SK-N-SH (cell line): ENCODE measurements around the gene ZNF579. TPM values are rescaled to one million over a fixed set of nuclear protein-coding genes. Genes with fewer than 3 reads are reported as not detected.

Experiments
- CTCF ChIA-PET: fragments of 300-600, 350-600 bp; formaldehyde crosslinking; extraction: SDS; loops from one replicate; lab custom pipeline; 2021; lab: Yijun Ruan, JAX
- POLR2A ChIA-PET: fragments of 350-600 bp; sonication (Branson Sonifier 250); formaldehyde crosslinking; extraction: SDS; loops from one replicate; lab custom pipeline; 2020; ENCODE audit warnings: antibody characterized with exemption, inconsistent platforms; lab: Yijun Ruan, JAX
- DNase-seq: peaks from one replicate; pipeline ENCODE4 v3.0.0; 2012
- H2AFZ ChIP-seq: fragments of 200-600 bp; sonication (generic); 2 replicates; pipeline ENCODE4 v1.8.1; 2016; ENCODE audit warnings: antibody characterized with exemption, mild to moderate bottlenecking, low read depth
- H3F3A ChIP-seq: fragments of 200-600 bp; sonication (generic); replicated peaks from 2 replicates; pipeline ENCODE3; 2016; ENCODE audit warnings: antibody characterized with exemption, mild to moderate bottlenecking; ENCODE audit not compliant: insufficient read depth
- H3K27ac ChIP-seq, 2 experiments: fragments of 200-500 bp in 1 of 2; fragments of 200-600 bp in 1 of 2; sonication (Bioruptor generic) in 1 of 2; sonication (generic), shearing (Covaris generic) in 1 of 2; 2 replicates each; pipeline versions ENCODE4 v1.5.1 to v1.6.1; 2014 to 2016; ENCODE audit warnings: low read depth in 2 of 2, inconsistent platforms in 1 of 2, low read length in 1 of 2, mild to moderate bottlenecking in 1 of 2, mixed read lengths in 1 of 2
- H3K27me3 ChIP-seq: fragments of 200-600 bp; sonication (generic), shearing (Covaris generic); 2 replicates; pipeline ENCODE4 v1.6.1; 2016; ENCODE audit warnings: mixed run types; ENCODE audit not compliant: insufficient read depth
- H3K36me3 ChIP-seq, 2 experiments: fragments of 200-500 bp in 1 of 2; fragments of 200-600 bp in 1 of 2; sonication (Bioruptor generic) in 1 of 2; sonication (generic) in 1 of 2; replicated peaks in 1 of 2; 2 replicates each; pipeline versions ENCODE3 to v1.5.1; 2014 to 2016; ENCODE audit warnings: low read length in 1 of 2, mild to moderate bottlenecking in 1 of 2; ENCODE audit not compliant: insufficient read depth in 2 of 2, control insufficient read depth in 1 of 2
- H3K4me1 ChIP-seq, 2 experiments: fragments of 200-500 bp in 1 of 2; fragments of 200-600 bp in 1 of 2; sonication (Bioruptor generic) in 1 of 2; sonication (generic), shearing (Covaris generic) in 1 of 2; 2 replicates each; pipeline versions ENCODE4 v1.5.1 to v1.6.1; 2014 to 2016; ENCODE audit warnings: low read depth in 1 of 2, low read length in 1 of 2, mixed run types in 1 of 2; ENCODE audit not compliant: insufficient read depth in 2 of 2, control insufficient read depth in 1 of 2
- H3K4me2 ChIP-seq: fragments of 200-600 bp; sonication (generic), shearing (Covaris generic); 2 replicates; pipeline ENCODE4 v1.6.1; 2017; ENCODE audit warnings: mixed run types
- H3K4me3 ChIP-seq, 2 experiments: fragments of 200-500 bp in 1 of 2; fragments of 200-600 bp in 1 of 2; sonication (Bioruptor generic) in 1 of 2; sonication (generic), shearing (Covaris generic) in 1 of 2; 2 replicates each; pipeline versions ENCODE4 v1.5.1 to v1.8.1; 2014 to 2016; ENCODE audit warnings: low read depth in 2 of 2, inconsistent platforms in 1 of 2, low read length in 1 of 2, mild to moderate bottlenecking in 1 of 2, mixed read lengths in 1 of 2, moderate library complexity in 1 of 2
- H3K79me2 ChIP-seq: fragments of 200-600 bp; sonication (generic); 2 replicates; pipeline ENCODE4 v1.8.1; 2017; ENCODE audit warnings: mild to moderate bottlenecking; ENCODE audit not compliant: insufficient read depth
- H3K9ac ChIP-seq: fragments of 200-600 bp; sonication (generic); 2 replicates; pipeline ENCODE4 v1.6.1; 2017; ENCODE audit warnings: mixed run types
- H3K9me2 ChIP-seq: fragments of 200-600 bp; sonication (generic); 2 replicates; pipeline ENCODE4 v1.6.1; 2017; ENCODE audit warnings: mixed run types
- H3K9me3 ChIP-seq: fragments of 200-600 bp; sonication (generic); 2 replicates; pipeline ENCODE4 v1.6.1; 2017; ENCODE audit warnings: mixed run types, mild to moderate bottlenecking, moderate library complexity
- H4K20me1 ChIP-seq: fragments of 200-600 bp; sonication (generic); 2 replicates; pipeline ENCODE4 v1.6.1; 2017; ENCODE audit warnings: mild to moderate bottlenecking, mixed run types; ENCODE audit not compliant: insufficient read depth
- CHD2 ChIP-seq: fragments of 150-350 bp; IDR thresholded peaks from 2 replicates; pipeline ENCODE4 v1.6.1; 2018; ENCODE audit warnings: low read length; ENCODE audit not compliant: partially characterized antibody
- EZH2phosphoT487 ChIP-seq: fragments of 200-600 bp; sonication (generic); IDR thresholded peaks from 2 replicates; pipeline ENCODE4 v1.6.1; 2017; ENCODE audit warnings: low read depth, mixed run types, mild to moderate bottlenecking, antibody characterized with exemption, moderate library complexity, borderline replicate concordance
- FOXJ3 ChIP-seq: sonication (generic); formaldehyde crosslinking; IDR thresholded peaks from 2 replicates; pipeline ENCODE4 v1.5.1; 2020; ENCODE audit warnings: mild to moderate bottlenecking, missing genetic modification reagents
- FOXM1 ChIP-seq: IDR thresholded peaks from 2 replicates; pipeline ENCODE4 v1.4.0; 2012; ENCODE audit warnings: low read depth, mild to moderate bottlenecking
- GATA2 ChIP-seq: sonication (generic); formaldehyde crosslinking; IDR thresholded peaks from 2 replicates; pipeline ENCODE4 v1.5.0; 2020; ENCODE audit warnings: mild to moderate bottlenecking, missing genetic modification reagents
- JUND ChIP-seq: IDR thresholded peaks from 2 replicates; pipeline ENCODE4 v1.4.0; 2012
- MAX ChIP-seq: IDR thresholded peaks from 2 replicates; pipeline ENCODE4 v1.4.0; 2012; ENCODE audit warnings: low read depth
- MEF2A ChIP-seq: IDR thresholded peaks from 2 replicates; pipeline ENCODE4 v1.4.0; 2012; ENCODE audit warnings: low read depth, borderline replicate concordance
- NFIC ChIP-seq: IDR thresholded peaks from 2 replicates; pipeline ENCODE4 v1.4.0; 2012; ENCODE audit warnings: borderline replicate concordance
- NRF1 ChIP-seq: IDR thresholded peaks from 2 replicates; pipeline ENCODE4 v1.6.1; 2012; ENCODE audit warnings: low read depth, mild to moderate bottlenecking, low read length
- RCOR1 ChIP-seq: fragments of 150-350 bp; IDR thresholded peaks from 2 replicates; pipeline ENCODE4 v1.6.1; 2017; ENCODE audit warnings: antibody characterized with exemption, low read length
- RFX5 ChIP-seq: IDR thresholded peaks from 2 replicates; pipeline ENCODE4 v1.6.1; 2012; ENCODE audit warnings: mild to moderate bottlenecking, improper control_type of control experiment, low read length
- SIN3A ChIP-seq: IDR thresholded peaks from 2 replicates; pipeline ENCODE4 v1.6.1; 2012; ENCODE audit warnings: low read depth, mild to moderate bottlenecking, low read length, moderate library complexity, borderline replicate concordance
- SMC3 ChIP-seq: IDR thresholded peaks from 2 replicates; pipeline ENCODE4 v1.6.1; 2012; ENCODE audit warnings: low read depth, low read length, improper control_type of control experiment
- YY1 ChIP-seq: IDR thresholded peaks from 2 replicates; pipeline ENCODE4 v1.4.0; 2012; ENCODE audit warnings: low read depth, mild to moderate bottlenecking
- ZBTB33 ChIP-seq: IDR thresholded peaks from 2 replicates; pipeline ENCODE4 v1.4.0; 2012; ENCODE audit warnings: low read depth, borderline replicate concordance
- WGBS: methylation state at CpG from one replicate; pipeline ENCODE4 v1.1.6; 2017; ENCODE audit warnings: low lambda C conversion rate; 5-methylcytosine and 5-hydroxymethylcytosine counted together
- polyA plus RNA-seq, 3 experiments: library from polyadenylated mRNA; depleted of rRNA; stranded (reverse); fragments of >200 nt; gene quantifications; 2 replicates each; pipeline ENCODE4 v1.2.3, GENCODE V29; 2012
- TF ChIP-seq, protein P1 (sequence below): fragments of 150-350 bp; IDR thresholded peaks from 2 replicates; pipeline ENCODE4 v1.6.1; 2016; ENCODE audit warnings: mild to moderate bottlenecking, low read depth, low read length
- TF ChIP-seq, protein P2 (sequence below): fragments of 150-350 bp; IDR thresholded peaks from 2 replicates; pipeline ENCODE4 v1.6.1; 2017; ENCODE audit warnings: antibody characterized with exemption, low read length, low read depth, borderline replicate concordance
- TF ChIP-seq, protein P3 (sequence below): fragments of 200-600 bp; sonication (generic); IDR thresholded peaks from 2 replicates; pipeline ENCODE4 v1.6.1; 2017; ENCODE audit warnings: antibody characterized with exemption, mild to moderate bottlenecking, moderate library complexity

ZNF579 gene
- polyA plus RNA-seq, 1 of the 3 experiments (the other 2 are of a cell fraction) = 5.9 TPM

DNA sequence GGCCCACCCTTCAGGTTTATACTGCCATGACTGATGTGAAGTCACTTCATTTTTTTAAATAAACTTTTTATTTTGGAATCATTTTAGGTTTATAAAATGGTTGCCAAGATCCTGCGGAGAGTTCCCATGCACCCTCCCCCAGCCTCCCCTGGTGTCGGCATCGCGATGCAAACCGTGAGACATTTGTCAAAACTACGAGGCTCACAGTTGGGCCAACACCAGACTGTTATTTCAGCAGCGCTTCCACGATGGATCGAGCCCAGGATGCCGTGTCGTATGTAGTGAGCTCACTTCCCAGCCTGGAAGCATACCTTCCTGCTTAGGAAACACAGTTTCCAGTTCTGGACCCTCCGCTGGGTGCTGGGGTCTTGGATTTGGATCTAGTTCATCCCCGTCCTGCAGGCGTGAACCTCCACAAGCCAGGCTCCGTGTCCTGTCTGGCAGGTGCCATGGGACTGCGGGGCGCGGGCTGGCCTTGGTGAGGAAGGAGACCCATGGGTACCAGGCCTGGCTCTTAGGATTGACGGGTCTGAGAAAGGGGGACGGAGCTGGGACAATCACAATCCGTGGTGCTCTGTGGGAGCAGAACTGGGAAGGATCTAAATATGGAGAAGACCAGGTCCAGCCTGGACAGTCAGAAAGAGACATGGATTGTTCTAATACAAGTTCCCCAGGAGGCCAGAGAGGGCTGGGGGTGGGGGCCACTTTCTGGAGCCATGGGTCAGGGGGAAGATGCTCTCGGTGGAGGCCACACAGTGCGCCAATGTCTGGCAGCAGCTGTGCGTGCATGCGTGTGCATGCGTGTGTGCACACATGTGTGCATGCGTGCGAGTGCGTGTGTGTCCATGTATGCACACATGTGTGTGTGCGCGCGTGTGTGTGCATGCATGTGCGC lies 41.3 kb downstream of the ZNF579 start (continued):
- TF ChIP-seq, protein P1, sequence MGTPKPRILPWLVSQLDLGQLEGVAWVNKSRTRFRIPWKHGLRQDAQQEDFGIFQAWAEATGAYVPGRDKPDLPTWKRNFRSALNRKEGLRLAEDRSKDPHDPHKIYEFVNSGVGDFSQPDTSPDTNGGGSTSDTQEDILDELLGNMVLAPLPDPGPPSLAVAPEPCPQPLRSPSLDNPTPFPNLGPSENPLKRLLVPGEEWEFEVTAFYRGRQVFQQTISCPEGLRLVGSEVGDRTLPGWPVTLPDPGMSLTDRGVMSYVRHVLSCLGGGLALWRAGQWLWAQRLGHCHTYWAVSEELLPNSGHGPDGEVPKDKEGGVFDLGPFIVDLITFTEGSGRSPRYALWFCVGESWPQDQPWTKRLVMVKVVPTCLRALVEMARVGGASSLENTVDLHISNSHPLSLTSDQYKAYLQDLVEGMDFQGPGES = no peak
- TF ChIP-seq FOXJ3 (CRISPR knock-in tag) = no peak

DNA sequence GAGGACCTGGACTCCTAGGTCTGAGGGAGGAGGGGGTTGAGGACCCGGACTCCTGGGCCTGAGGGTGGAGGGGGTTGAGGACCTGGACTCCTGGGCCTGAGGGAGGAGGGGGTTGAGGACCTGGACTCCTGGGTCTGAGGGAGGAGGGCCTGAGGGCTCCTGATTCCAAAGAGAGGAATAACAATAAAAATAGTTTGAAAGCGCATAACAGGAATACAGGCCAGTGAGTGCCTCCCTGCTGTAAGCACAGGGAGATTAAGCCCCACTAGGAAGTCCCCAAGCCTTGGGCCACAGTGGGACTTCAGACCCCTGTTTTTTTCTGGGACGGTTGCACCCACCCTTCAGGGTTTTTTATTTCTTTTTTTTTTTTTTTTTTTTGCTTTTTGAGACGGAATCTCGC lies 42.5 kb downstream of the ZNF579 start:
- no peaks in the 10 kb centered on the region for H3K36me3 ChIP-seq
- no peak overlapping the region for H3K4me3 ChIP-seq
- 90% methylated on average over 5 of the region's 5 CpGs for WGBS
- no peaks in the 10 kb centered on the region for H4K20me1 ChIP-seq
- no peak overlapping the region for H3K27ac ChIP-seq
- no peaks in the 10 kb centered on the region for H3K79me2 ChIP-seq
- peaks cover 4% of the 10 kb centered on the region for H3F3A ChIP-seq
- CTCF ChIA-PET = interaction anchor here (0.6 to 1.6 kb wide), 3 partner anchors 19 to 152 kb away, joined by 3 read pairs; no protein-coding TSS in a partner anchor
- H3K9me2 ChIP-seq = no peaks in the 10 kb centered on the region
- TF ChIP-seq RCOR1 (no peak), SIN3A (no peak), NFIC (no peak), ZBTB33 (no peak), JUND (no peak), NRF1 (no peak), CHD2 (no peak), GATA2 (CRISPR knock-in tag) (no peak), FOXM1 (no peak), MEF2A (no peak), YY1 (no peak), SMC3 (no peak), RFX5 (no peak), EZH2phosphoT487 (no peak), MAX (no peak)
- TF ChIP-seq, protein P1 = no peak
- TF ChIP-seq, protein P2, sequence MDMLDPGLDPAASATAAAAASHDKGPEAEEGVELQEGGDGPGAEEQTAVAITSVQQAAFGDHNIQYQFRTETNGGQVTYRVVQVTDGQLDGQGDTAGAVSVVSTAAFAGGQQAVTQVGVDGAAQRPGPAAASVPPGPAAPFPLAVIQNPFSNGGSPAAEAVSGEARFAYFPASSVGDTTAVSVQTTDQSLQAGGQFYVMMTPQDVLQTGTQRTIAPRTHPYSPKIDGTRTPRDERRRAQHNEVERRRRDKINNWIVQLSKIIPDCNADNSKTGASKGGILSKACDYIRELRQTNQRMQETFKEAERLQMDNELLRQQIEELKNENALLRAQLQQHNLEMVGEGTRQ = no peak
- TF ChIP-seq, protein P3, sequence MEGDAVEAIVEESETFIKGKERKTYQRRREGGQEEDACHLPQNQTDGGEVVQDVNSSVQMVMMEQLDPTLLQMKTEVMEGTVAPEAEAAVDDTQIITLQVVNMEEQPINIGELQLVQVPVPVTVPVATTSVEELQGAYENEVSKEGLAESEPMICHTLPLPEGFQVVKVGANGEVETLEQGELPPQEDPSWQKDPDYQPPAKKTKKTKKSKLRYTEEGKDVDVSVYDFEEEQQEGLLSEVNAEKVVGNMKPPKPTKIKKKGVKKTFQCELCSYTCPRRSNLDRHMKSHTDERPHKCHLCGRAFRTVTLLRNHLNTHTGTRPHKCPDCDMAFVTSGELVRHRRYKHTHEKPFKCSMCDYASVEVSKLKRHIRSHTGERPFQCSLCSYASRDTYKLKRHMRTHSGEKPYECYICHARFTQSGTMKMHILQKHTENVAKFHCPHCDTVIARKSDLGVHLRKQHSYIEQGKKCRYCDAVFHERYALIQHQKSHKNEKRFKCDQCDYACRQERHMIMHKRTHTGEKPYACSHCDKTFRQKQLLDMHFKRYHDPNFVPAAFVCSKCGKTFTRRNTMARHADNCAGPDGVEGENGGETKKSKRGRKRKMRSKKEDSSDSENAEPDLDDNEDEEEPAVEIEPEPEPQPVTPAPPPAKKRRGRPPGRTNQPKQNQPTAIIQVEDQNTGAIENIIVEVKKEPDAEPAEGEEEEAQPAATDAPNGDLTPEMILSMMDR = no peak
- POLR2A ChIA-PET = no interaction called here
- H3K9ac ChIP-seq = no peak overlapping the region
- H3K27me3 ChIP-seq = no peaks in the 10 kb centered on the region
- no peak for DNase-seq
- H2AFZ ChIP-seq = no peak overlapping the region
- no peaks in the 10 kb centered on the region for H3K9me3 ChIP-seq
- H3K4me1 ChIP-seq = peaks cover 0 to 3% of the 10 kb centered on the region in 2 experiments; a peak in 2 of 4 replicates
- no peak overlapping the region for H3K4me2 ChIP-seq
